Activated B cell treated with CpG ODN at 0.5 μM for 24 hours (primary cell): Measurements from ENCODE around the gene TFAP2B. TPM values are rescaled to one million over a fixed set of nuclear protein-coding genes. Genes with fewer than 3 reads are reported as not detected.

Experiments used
- ATAC-seq: fragments of 200-7000 bp; cut with Tn5 transposase; one replicate; pipeline ENCODE4 v1.10.0; 2021; ENCODE audit warnings: low read depth, mild to moderate bottlenecking, moderate library complexity
- CTCF ChIA-PET: fragments of 350-600 bp; sonication (Branson Sonifier 250); formaldehyde crosslinking; loops from one replicate; lab custom pipeline; 2021; ENCODE audit warnings: antibody characterized with exemption; lab: Charles Lee
- POLR2A ChIA-PET: fragments of 350-600 bp; sonication (Branson Sonifier 250); formaldehyde crosslinking; loops from one replicate; lab custom pipeline; 2021; ENCODE audit warnings: antibody characterized with exemption; lab: Charles Lee
- DNase-seq: peaks from one replicate; pipeline ENCODE4 v3.0.0; 2022
- H3K27ac Mint-ChIP-seq: one replicate; pipeline ENCODE4 v1.8.0; 2020; ENCODE audit warnings: mixed read lengths
- H3K27me3 Mint-ChIP-seq: one replicate; pipeline ENCODE4 v1.8.0; 2021; ENCODE audit warnings: mixed read lengths
- H3K36me3 Mint-ChIP-seq: one replicate; pipeline ENCODE4 v1.8.0; 2021; ENCODE audit warnings: low read depth, mixed read lengths
- H3K4me1 Mint-ChIP-seq: one replicate; pipeline ENCODE4 v1.8.0; 2021; ENCODE audit warnings: mixed read lengths
- H3K4me3 Mint-ChIP-seq: one replicate; pipeline ENCODE4 v1.8.0; 2020; ENCODE audit warnings: mild to moderate bottlenecking, mixed read lengths
- H3K9me3 Mint-ChIP-seq: one replicate; pipeline ENCODE4 v1.8.0; 2020; ENCODE audit warnings: mixed read lengths
- CTCF ChIP-seq: fragments of 200-600 bp; IDR thresholded peaks from one replicate; pipeline ENCODE4 v1.8.0; 2022; ENCODE audit warnings: antibody characterized with exemption, mild to moderate bottlenecking
- intact Hi-C: fragments of 100-400 bp; cut with micrococcal nuclease; formaldehyde crosslinking; loops from one replicate; pipeline ENCODE4 v1.15.1; 2024
- total RNA-seq: library from RNA; stranded (reverse); gene quantifications from 2 replicates; pipeline ENCODE4 v1.2.3, GENCODE V29; 2022

TFAP2B gene
- total RNA-seq, 1 donor from 2014 or later: not detected

GRCh38 chr6:50836231-50836630, 17.6 kb downstream of the TFAP2B start:
- intact Hi-C loops: no loop called here
- Mint-ChIP-seq H3K4me3 (no peak overlapping the region), H3K27ac (no peak overlapping the region), H3K9me3 (no peaks in the 10 kb centered on the region), H3K27me3 (peaks cover 65% of the 10 kb centered on the region), H3K4me1 (no peaks in the 10 kb centered on the region), H3K36me3 (no peaks in the 10 kb centered on the region)
- no peak for TF ChIP-seq CTCF
- ChIA-PET CTCF (no interaction called here), POLR2A (no interaction called here)
- ATAC-seq (no peak), DNase-seq (no peak)

DNA sequence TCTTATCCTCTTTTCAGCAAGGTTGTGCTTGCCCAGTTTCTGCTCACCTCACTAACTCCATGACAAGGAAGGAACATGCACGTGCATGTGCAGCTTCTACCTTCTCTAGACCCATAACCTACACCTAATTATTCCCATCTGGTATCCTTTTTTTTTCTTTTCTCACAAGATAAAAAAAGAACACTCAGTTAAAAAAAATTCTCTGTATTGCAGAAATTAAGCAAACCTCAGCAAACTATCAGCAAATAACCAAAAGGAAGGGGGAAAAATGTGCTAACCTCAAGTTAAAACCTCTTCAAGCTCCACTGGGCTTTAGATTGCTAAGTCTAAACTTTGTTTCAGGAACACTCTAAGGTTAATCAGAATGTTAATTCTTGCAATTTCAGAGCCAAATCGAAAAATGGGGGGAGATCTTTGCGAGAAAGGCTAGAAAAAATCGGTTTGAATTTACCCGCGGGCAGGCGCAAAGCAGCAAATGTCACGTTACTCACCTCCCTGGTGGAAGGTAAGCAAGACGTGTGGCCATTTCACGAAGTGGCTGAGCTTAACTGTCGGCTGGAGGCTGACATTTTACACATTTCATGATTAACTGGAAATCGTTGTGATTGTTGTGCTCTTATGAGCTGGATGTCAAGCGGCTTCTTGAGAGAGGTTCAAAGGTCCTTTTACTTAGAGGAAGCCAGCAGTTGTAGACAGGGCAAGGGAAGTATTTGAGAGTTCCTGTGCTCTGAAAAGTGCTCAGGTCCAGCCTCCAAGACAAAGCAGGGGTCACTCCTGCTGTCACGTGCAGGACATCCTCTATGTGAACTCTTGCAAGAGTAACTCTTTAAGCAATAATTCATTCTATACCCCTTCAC, 19.1 kb downstream of the TFAP2B start:
- no peak for DNase-seq
- H3K36me3 Mint-ChIP-seq: no peaks in the 10 kb centered on the region
- H3K27ac Mint-ChIP-seq: no peak overlapping the region
- TF ChIP-seq CTCF: no peak
- peaks cover 71% of the 10 kb centered on the region for H3K27me3 Mint-ChIP-seq
- no peak for ATAC-seq
- intact Hi-C loops: no loop called here
- CTCF ChIA-PET: no interaction called here
- POLR2A ChIA-PET: no interaction called here
- no peaks in the 10 kb centered on the region for H3K4me1 Mint-ChIP-seq
- H3K4me3 Mint-ChIP-seq: no peak overlapping the region
- no peaks in the 10 kb centered on the region for H3K9me3 Mint-ChIP-seq

DNA sequence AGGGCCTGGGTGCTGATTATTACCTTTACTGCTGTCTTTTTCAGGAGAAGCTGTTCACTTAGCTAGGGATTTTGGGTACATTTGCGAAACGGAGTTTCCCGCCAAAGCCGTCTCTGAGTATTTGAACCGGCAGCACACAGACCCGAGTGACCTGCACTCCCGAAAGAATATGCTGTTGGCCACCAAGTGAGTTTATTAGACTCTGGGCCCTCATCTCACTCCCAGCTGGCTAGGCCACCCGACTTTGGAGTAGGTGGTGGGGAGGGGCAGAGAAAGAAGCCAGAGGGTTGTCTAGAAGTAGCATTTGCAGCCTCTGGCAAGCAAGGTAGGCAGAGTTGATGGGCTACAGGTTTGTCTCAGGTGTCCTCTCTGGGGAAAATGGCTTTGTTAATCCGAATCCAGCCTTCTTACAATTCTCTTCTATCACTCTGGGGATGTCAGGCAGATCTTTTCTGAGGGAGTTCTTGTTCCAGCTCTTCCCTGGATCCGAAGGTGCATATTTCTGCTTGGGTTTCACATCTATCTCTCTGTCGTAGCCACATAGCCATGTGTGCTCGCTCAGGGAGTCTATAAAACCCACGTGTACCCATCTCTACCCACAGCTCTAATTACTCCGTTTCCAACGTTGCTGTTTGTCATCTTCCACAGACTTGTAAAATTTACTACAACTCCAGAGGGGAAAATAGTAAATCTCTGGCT, 21.6 kb downstream of the TFAP2B start:
- Mint-ChIP-seq H3K9me3 (no peaks in the 10 kb centered on the region), H3K27me3 (peaks cover 73% of the 10 kb centered on the region), H3K4me1 (no peaks in the 10 kb centered on the region), H3K36me3 (no peaks in the 10 kb centered on the region), H3K4me3 (no peak overlapping the region), H3K27ac (no peak overlapping the region)
- ChIA-PET POLR2A (no interaction called here), CTCF (no interaction called here)
- intact Hi-C loops: no loop called here
- ATAC-seq (no peak), DNase-seq (no peak)
- no peak for TF ChIP-seq CTCF

DNA sequence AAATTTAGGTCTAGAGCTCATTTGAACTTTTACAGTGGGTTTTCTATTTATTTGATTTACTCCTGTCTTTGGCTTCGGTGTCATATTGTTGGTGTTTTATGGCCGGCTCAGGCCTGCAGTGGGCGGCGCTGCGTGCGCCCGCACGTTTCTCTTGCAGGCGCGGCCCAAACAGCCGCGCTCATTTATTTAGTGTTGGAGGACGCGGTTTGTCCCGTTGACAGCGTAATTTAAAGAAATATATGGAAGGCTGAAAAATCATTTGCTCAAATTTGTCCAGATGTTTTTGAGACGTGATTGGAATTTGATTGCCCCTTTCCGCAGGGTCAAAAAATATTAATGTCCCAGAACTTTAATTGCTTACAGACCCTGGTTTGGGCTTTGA, 22.1 kb downstream of the TFAP2B start:
- DNase-seq: no peak
- H3K27me3 Mint-ChIP-seq: peaks cover 71% of the 10 kb centered on the region
- ChIA-PET CTCF (no interaction called here), POLR2A (no interaction called here)
- H3K4me1 Mint-ChIP-seq: no peaks in the 10 kb centered on the region
- no peak for TF ChIP-seq CTCF
- H3K27ac Mint-ChIP-seq: no peak overlapping the region
- no peaks in the 10 kb centered on the region for H3K36me3 Mint-ChIP-seq
- intact Hi-C loops: no loop called here
- no peak for ATAC-seq
- H3K4me3 Mint-ChIP-seq: no peak overlapping the region
- H3K9me3 Mint-ChIP-seq: no peaks in the 10 kb centered on the region

DNA sequence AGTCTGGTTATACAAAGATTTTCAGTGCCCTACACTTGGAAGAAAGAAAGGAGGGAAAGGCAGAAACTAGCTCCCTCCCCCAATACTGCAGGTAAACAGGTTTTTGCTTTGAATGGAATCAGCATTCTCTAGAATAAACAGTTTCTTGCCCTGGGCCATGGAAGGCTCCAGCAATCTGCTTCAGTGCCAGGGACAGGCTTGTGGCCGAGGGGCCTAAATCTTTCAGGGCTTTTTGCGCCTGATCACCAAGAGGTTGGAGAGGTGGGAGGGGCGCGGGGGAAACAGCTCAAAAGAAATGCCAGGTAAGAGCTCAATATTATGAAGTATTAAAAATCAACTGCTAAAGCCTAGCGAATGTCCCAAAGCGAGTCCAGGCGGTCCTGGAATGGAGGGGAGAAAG, 23.8 kb downstream of the TFAP2B start:
- intact Hi-C loops: no loop called here
- no peaks in the 10 kb centered on the region for H3K36me3 Mint-ChIP-seq
- CTCF ChIA-PET: no interaction called here

More for the DNA sequence above, 23.8 kb downstream of the TFAP2B start:
- ATAC-seq: no peak
- no peak for DNase-seq
- Mint-ChIP-seq H3K27ac (no peak overlapping the region), H3K27me3 (peaks cover 71% of the 10 kb centered on the region), H3K4me3 (no peak overlapping the region), H3K4me1 (no peaks in the 10 kb centered on the region), H3K9me3 (no peaks in the 10 kb centered on the region)
- no peak for TF ChIP-seq CTCF
- POLR2A ChIA-PET: no interaction called here
